K562 (cell line): ENCODE data around the gene ADIPOR1. TPM values are rescaled to one million over a fixed set of nuclear protein-coding genes. Genes with fewer than 3 reads are reported as not detected.

ENCODE experiments used
- CREM ChIP-seq: IDR thresholded peaks from 2 replicates; pipeline ENCODE4 v1.6.1; 2014; ENCODE audit warnings: antibody characterized with exemption, low read depth
- EGR1 ChIP-seq: fragments of 450-650 bp; conservative IDR thresholded peaks from 2 replicates; pipeline ENCODE4 v1.6.1; 2017; ENCODE audit warnings: mild to moderate bottlenecking
- GTF3C2 ChIP-seq: IDR thresholded peaks from 3 replicates; pipeline ENCODE4 v1.6.1; 2011; ENCODE audit warnings: borderline replicate concordance, mild to moderate bottlenecking, moderate library complexity; ENCODE audit not compliant: insufficient read length; ENCODE audit errors: extremely low read depth
- KDM2B ChIP-seq: fragments of 250-450 bp; sonication (Bioruptor Pico); IDR thresholded peaks from 2 replicates; pipeline ENCODE4 v1.8.0; 2021; ENCODE audit warnings: mild to moderate bottlenecking, moderate library complexity
- MLX ChIP-seq, 2 experiments: fragments of 450-650 bp in 1 of 2; sonication (generic) in 1 of 2; formaldehyde crosslinking; conservative IDR thresholded peaks; 2 replicates each; pipeline versions ENCODE4 v1.4.0 to v1.8.1; 2020 to 2022; ENCODE audit warnings: mild to moderate bottlenecking in 1 of 2, missing genetic modification reagents in 1 of 2
- MYNN ChIP-seq, 2 experiments: sonication (generic); formaldehyde crosslinking in 1 of 2; IDR thresholded peaks; 2 replicates each; pipeline versions ENCODE4 v1.5.0 to v1.6.1; 2016 to 2020; ENCODE audit warnings: antibody characterized with exemption in 1 of 2, missing genetic modification reagents in 1 of 2
- SP1 ChIP-seq: sonication (generic); formaldehyde crosslinking; IDR thresholded peaks from 2 replicates; pipeline ENCODE4 v1.8.1; 2022; ENCODE audit warnings: mild to moderate bottlenecking, missing genetic modification reagents
- TRIM24 ChIP-seq, 2 experiments: fragments of 450-650 bp; IDR thresholded peaks; 2 replicates each; pipeline ENCODE4 v1.6.1; 2016
- polyA plus RNA-seq, 8 experiments: library from polyadenylated mRNA; depleted of rRNA in 4 of 8; stranded (reverse) in 5 of 8; unstranded in 3 of 8; fragments of >200 nt; fragmentation: Nextera tagmentation in 2 of 8; fragmentation: Illumina TruSeq in 1 of 8; extraction: Ambion mirVana in 2 of 8; extraction: Trizol in 1 of 8; gene quantifications; 2 replicates each; pipeline versions ENCODE4 v1.2.1 to v1.2.3, GENCODE V29; 2011 to 2014; ENCODE audit warnings: inconsistent platforms in 1 of 8, missing spikeins in 1 of 8
- total RNA-seq, 7 experiments: library from RNA; depleted of rRNA in 6 of 7; stranded (reverse); fragments of >200 nt in 6 of 7; fragmentation: Illumina TruSeq in 2 of 7; extraction: Trizol in 2 of 7; gene quantifications; 2 replicates each; pipeline versions ENCODE4 v1.2.1 to v1.2.3, GENCODE V29; 2011 to 2021; ENCODE audit warnings: low replicate concordance in 1 of 7
- TF ChIP-seq, protein P1 (sequence below): sonication (generic); formaldehyde crosslinking; IDR thresholded peaks from 2 replicates; pipeline ENCODE4 v1.8.0; 2022; ENCODE audit warnings: mild to moderate bottlenecking, missing genetic modification reagents
- TF ChIP-seq, protein P2 (sequence below): conservative IDR thresholded peaks from 2 replicates; pipeline ENCODE4 v1.6.1; 2011; ENCODE audit warnings: low read depth, mild to moderate bottlenecking, low read length; ENCODE audit not compliant: control insufficient read depth
- TF ChIP-seq, protein P3 (sequence below): sonication (generic); IDR thresholded peaks from 2 replicates; pipeline ENCODE4 v1.6.1; 2016

ADIPOR1 gene
- total and polyA plus RNA-seq, 9 of the 15 experiments (the other 6 are each of a cell fraction or from before 2014, with no cell fraction given), result 29.0 to 217 (median 100) TPM

GRCh38 chr1:202951437-202951836, 6.7 kb downstream of the ADIPOR1 start (continued):
- TF ChIP-seq, protein P1, sequence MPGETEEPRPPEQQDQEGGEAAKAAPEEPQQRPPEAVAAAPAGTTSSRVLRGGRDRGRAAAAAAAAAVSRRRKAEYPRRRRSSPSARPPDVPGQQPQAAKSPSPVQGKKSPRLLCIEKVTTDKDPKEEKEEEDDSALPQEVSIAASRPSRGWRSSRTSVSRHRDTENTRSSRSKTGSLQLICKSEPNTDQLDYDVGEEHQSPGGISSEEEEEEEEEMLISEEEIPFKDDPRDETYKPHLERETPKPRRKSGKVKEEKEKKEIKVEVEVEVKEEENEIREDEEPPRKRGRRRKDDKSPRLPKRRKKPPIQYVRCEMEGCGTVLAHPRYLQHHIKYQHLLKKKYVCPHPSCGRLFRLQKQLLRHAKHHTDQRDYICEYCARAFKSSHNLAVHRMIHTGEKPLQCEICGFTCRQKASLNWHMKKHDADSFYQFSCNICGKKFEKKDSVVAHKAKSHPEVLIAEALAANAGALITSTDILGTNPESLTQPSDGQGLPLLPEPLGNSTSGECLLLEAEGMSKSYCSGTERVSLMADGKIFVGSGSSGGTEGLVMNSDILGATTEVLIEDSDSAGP (CRISPR knock-in tag), result no peak
- TF ChIP-seq MYNN (IDR thresholded peaks at IDR 0.05) (no peak), MYNN (CRISPR knock-in tag; IDR thresholded peaks at IDR 0.05) (no peak), EGR1 (no peak), KDM2B (CRISPR knock-in tag) (no peak), TRIM24 (IDR thresholded peaks at IDR 0.05) (no peak), MLX (CRISPR knock-in tag; conservative IDR thresholded peaks at IDR 0.05) (no peak), SP1 (CRISPR knock-in tag) (no peak), GTF3C2 (no peak), CREM (no peak)
- TF ChIP-seq, protein P2, sequence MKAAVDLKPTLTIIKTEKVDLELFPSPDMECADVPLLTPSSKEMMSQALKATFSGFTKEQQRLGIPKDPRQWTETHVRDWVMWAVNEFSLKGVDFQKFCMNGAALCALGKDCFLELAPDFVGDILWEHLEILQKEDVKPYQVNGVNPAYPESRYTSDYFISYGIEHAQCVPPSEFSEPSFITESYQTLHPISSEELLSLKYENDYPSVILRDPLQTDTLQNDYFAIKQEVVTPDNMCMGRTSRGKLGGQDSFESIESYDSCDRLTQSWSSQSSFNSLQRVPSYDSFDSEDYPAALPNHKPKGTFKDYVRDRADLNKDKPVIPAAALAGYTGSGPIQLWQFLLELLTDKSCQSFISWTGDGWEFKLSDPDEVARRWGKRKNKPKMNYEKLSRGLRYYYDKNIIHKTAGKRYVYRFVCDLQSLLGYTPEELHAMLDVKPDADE, result no peak
- TF ChIP-seq, protein P3, sequence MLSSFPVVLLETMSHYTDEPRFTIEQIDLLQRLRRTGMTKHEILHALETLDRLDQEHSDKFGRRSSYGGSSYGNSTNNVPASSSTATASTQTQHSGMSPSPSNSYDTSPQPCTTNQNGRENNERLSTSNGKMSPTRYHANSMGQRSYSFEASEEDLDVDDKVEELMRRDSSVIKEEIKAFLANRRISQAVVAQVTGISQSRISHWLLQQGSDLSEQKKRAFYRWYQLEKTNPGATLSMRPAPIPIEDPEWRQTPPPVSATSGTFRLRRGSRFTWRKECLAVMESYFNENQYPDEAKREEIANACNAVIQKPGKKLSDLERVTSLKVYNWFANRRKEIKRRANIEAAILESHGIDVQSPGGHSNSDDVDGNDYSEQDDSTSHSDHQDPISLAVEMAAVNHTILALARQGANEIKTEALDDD, result no peak
